HuH-7.5 (cell line): ENCODE results near the gene RABL2B.
"Not testable (repeated sequence)": the region's sequence is repeated elsewhere in the genome, so short reads cannot be mapped to it uniquely, and the experiment has no call there.

Experiments used
- DNase-seq: peaks from one replicate; pipeline ENCODE4 v3.0.0; 2011; ENCODE audit warnings: low spot score

RABL2B gene

DNA sequence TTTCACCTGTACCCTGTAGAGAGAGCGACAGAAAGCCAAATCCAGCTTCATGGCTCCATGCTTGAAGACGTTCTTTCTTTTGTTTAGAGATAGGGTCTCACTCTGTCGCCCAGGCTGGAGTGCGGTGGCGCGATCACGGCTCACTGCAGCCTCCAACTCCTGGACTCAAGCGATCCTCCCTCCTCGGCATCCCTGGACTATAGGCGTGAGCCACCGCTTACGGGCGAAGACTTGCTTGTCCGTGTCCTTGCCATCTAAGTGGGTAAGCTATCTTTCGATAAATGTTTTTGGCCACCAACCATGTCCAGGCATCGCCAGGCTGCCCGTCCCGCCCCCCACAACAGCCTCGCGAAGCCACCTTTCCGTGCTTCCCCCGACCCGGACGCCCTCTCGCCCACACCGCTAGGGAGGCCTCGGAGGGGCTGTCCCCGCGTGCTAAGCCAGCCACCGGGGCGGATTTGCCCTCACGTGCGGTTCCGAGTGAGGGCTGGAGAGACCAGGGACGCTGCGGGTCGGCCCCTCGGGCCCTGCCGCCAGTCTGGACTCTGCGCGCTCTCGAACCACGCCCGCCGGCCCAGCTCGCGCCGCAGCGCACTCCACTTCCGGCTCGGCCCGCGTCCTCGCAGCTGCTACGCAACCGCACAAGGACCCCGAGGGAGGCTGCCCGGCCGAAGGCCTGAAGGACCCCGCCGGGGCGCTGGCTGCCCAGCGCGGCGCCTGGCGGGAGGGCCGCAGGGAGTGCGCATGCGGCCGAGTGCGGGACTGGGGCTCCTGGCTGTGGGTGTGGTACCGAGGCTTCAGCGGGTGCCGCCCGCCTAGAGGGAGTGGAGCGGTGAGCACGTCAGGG is at the start of gene RABL2B:
Gene RABL2B (minus strand): TSS at position 604 of the 847 bp plus-strand sequence. CDS start 1,342 bp downstream, outside the sequence.
- peak; percentile 65 for DNase-seq

DNA sequence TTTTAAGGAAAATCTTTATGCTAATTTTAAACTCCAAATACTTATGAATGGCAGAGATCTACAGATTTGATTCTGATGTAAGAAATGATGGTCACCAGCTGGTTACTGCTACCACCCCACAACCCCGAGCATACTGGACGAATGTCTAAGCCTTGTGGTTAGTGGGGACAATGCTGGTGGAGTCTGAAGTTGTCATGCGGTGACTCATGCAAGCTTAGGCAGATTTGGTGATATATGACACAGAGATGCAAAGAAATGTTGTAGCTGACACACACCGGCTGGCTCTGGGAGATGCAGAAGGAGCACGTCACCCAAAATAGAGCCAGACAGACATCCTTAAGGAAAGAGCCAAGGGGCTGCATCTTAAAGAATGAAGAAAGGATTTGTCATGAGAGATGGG is 3.5 kb upstream of the RABL2B start:
- not testable (repeated sequence) for DNase-seq

DNA sequence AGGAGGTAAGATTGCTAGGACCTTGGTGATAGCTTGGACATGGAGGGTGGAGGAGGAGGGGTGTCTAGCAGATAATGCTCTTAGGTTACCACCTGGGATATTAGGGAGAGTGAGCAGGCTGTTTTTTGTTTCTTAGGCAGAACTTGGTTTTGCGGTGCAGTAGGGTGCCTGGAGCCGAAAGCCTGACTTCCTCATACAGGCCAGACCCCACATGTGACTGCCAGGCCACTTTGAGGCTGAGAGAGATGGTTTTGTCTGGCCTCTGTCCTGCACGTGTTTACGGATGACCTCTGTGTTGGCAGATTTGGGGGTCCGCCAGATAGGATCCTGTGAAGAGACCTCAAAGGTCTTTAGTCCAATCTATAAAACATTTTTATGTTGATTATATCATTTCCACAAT is 1.9 kb upstream of the RABL2B start:
- DNase-seq: not testable (repeated sequence)

DNA sequence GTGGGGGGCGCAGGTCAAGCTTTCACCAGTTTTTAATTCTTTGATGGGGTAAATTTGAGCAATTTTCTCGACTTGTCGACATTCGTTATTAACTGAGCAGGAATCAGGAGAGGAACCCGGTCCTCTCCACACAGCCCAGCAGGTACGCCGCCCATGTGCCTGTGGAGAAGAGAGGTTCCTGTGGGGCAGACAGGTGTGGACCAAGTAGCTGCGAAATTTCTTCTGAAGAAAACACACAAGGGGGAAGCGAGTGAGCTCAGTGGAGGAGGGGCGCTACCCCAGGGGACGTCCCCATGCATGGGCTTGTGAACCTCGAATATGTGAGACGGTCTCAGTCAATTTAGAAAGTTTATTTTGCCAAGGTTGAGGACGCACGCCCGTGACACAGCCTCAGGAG is 442 bp upstream of the RABL2B start:
- not testable (repeated sequence) for DNase-seq

DNA sequence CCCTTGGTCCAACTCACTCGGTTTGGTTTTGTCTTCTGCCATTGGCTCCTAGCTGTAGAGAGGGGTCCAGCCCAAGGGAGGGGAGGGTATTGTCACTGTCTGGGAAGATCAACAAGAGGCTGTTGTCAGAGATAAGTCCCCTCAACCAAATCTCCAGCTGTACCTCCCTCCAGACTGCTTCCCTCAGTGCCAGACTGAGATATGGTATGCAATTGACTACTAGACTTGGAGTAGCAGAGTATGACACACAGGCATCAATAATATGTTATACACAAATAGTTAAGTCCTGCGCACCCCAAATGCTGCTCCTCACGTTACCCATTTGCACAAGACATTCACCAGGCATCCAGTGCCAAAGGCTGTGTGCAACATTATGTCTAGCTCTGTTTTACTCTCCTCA is 1.2 kb downstream of the RABL2B start:
- not testable (repeated sequence) for DNase-seq

DNA sequence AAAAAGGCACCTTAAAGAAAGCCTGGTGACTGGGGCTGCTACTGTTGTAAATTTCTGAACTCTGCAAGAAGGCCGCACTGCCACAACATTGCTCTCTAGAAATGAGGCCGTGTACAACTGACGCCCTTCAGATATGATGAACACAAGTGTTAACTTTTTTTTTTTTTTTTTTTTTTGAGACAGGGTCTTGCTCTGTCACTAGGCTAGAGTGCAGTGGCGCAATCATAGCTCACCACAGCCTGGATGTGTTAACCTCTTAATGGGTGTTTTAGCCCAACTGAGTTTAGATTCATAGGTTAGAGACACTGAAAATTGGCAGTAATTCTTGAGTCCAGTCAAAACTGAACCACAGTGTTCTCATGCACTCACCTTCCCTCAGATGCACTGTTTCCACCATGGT is 3.2 kb downstream of the RABL2B start:
- DNase-seq: not testable (repeated sequence)

DNA sequence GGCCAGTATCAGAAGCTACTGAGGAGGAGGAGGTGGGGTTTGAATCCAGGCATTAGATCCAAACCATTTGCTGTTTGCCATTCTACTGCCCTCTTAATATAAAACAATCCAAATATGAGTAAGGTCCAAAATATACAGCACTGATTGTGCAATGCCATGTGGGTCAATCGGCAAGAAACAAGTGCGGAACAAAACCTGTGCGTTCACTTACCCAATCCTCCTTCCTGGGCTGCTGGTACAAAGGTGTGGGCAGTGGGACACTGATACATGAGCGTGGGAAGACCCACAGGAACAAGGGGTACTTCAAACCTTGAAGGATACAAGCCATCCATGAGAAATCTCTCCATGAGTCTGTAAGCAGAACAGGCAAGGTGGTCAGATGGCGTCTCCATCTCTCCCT is 5.8 kb downstream of the RABL2B start:
- DNase-seq: not testable (repeated sequence)

DNA sequence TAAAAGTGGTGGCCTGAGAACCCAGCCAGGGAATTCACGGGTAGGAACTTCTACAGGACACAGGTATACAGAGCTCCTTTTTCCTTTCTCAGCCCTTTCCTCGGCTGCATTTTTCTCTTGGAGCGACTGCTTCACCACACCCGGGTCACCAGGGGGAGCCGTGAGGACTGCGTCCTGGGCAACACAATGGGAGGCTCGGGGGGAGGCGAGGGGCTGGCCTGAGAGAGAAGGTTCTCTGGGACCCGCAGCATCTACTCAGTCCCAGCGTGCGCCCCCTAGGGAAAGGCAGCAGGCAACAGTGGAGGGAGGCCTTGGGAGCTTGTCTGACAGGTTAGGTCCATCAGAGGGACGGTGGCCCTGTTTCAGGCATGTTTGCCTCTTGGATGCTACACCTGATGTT is 8.3 kb downstream of the RABL2B start:
- DNase-seq: peak; percentile 36

DNA sequence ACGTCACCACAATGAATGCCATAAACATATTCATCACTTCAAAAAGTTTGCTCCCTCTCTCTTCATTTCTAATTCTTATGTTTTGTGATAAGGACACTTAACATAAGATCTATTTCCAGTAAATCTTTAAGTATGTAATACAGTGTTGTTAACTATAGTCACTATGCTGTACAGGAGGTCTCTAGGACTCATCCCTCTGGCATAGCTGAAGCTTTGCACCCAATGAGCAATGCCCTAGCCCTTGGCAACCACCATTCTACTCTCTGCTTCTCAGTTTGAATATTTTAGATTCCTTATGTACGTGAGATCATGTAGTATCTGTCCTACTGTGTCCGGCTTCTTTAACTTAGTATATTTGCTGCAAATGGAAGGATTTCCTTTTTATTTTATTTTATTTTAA is 19.1 kb downstream of the RABL2B start:
- not testable (repeated sequence) for DNase-seq

DNA sequence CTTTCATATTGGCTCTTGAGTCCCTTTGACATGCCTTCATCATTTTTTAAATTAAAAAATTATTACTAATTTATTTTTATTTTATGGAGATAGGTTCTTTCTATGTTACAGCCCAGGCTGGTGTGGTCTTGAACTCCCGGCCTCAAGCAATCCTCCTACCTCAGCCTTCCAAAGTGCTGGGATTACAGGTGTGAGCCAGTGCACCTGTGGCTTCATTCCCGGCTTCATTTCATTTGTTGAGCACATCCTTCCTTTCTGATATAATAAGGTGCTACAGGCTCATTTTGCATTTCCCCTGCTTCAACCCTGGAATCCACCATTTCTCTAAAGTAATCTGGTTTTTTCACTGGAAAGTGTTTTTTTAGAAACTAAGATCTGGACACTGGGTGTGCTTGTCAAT is 21.6 kb downstream of the RABL2B start:
- DNase-seq: not testable (repeated sequence)

DNA sequence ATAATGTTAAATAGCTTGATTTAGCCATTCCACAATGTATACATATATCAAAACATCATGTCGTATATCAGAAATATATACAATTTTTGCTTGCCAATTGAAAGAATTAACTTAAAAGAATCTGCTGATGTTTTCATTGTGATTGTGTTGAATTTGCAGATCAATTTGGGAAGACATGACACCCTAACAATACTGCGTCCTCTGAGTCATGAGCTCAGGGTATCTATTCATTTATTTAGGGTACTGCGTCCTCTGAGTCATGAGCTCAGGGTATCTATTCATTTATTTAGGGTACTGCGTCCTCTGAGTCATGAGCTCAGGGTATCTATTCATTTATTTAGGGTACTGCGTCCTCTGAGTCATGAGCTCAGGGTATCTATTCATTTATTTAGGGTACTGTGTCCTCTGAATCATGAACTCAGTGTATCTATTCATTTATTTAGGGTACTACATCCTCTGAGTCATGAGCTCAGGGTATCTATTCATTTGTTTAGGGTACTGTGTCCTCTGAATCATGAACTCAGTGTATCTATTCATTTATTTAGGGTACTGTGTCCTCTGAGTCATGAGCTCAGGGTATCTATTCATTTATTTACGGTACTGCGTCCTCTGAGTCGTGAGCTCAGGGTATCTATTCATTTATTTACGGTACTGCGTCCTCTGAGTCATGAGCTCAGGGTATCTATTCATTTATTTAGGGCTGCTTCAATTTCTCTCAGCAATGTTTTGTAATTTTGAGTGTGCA is 23.7 kb downstream of the RABL2B start:
- not testable (repeated sequence) for DNase-seq

DNA sequence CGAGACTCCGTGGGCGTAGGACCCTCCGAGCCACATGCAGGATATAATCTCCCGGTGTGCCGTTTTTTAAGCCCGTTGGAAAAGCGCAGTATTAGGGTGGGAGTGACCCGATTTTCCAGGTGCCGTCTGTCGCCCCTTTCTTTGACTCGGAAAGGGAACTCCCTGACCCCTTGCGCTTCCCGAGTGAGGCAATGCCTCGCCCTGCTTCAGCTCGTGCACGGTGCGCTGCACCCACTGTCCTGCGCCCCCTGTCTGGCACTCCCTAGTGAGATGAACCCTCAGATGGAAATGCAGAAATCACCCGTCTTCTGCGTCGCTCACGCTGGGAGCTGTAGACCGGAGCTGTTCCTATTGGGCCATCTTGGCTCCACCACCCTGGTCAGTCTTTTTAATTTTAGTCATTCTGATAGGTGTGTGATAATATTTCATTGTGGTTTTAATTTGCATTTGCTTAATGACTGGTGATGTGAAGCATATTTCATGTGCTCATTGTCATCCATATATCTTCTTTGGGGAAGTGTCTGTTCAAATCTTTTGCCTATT is 26.4 kb downstream of the RABL2B start:
- DNase-seq: not testable (repeated sequence)

DNA sequence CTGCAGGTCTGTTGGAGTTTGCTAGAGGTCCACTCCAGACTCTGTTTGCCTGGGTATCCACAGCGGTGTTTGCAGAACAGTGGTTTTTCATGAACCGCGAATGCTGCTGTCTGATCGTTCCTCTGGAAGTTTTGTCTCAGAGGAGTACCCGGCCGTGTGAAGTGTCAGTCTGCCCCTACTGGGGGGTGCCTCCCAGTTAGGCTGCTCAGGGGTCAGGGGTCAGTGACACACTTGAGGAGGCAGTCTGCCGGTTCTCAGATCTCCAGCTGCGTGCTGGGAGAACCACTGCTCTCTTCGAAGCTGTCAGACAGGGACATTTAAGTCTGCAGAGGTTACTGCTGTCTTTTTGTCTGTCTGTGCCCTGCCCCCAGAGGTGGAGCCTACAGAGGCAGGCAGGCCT is 27.0 kb downstream of the RABL2B start:
- DNase-seq: not testable (repeated sequence)

DNA sequence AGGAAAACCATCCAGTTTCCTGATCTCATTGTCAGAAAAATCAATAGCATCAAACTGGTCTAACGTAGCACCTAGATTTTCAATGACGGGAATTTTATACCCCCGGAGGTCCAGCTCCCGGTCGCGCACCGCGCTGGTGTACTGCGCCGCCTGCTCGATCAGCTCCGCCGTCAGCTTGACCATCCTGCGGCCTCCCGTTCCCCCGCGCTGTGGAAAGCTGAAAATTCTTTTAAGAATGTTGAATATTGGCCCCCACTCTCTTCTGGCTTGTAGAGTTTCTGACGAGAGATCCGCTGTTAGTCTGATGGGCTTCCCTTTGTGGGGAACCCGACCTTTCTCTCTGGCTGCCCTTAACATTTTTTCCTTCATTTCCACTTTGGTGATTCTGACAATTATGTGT is 28.2 kb downstream of the RABL2B start:
- DNase-seq: not testable (repeated sequence)

DNA sequence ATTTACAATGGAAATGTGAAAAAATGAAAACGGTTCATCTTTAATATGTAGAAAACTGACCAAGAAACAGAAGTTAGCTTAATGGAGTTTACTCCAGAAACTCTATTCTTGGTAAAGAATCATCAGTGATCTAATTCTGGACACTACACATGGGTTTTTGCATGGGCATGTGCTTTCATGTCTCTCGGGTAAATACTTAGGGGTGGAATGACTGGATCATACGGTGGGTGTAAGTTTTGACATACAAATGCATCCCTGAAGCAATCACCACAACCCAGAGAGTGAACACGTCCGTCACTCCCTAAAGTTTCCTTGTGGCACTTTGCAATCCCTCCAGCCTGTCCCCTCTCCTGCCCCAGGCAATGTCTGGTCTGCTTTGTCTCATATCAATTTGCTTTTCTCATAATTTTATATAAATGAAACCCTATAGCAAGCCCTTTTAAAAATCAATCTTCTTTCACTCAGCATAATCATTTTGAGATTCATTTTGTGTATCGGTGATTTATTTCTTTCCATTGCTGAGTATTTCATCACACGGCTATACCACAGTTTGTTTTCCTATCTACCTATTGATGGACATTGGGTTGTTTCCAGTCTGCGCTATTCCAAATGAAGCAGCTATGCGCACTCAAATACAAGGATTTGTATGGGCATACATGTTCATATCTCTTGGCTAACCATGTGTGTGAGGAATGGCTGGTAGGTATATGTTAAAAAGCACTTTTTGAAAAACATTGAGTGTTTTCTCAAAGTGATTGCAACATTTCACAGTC is 33.9 kb downstream of the RABL2B start:
- not testable (repeated sequence) for DNase-seq

DNA sequence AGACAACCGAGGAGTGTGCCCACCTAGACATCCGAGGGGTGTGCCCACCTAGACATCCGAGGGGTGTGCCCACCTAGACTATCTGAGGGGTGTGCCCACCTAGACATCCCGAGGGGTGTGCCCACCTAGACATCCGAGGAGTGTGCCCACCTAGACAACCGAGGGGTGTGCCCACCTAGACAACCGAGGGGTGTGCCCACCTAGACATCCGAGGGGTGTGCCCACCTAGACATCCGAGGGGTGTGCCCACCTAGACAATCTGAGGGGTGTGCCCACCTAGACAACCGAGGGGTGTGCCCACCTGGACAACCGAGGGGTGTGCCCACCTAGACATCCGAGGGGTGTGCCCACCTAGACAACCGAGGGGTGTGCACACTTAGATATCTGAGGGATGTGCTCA is 34.8 kb downstream of the RABL2B start:
- DNase-seq: not testable (repeated sequence)

DNA sequence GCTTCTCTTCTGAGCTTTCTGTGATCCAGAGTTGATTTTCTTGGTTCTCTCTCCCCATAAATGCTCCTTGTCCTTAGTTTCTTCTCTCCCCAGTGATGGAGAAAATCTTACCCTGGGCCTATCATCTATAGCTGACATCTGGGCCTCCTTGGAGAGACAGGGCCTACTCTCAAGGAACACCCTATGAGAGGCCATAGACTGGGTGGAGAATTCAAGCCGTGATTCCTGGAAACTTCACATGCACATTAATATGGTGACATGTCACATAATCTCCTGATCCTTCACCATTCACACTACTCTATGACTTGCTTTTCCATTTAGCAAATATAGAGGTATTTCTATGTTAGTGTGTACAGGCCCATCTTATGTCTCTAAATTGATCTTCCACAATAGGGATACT is 35.9 kb downstream of the RABL2B start:
- DNase-seq: not testable (repeated sequence)

DNA sequence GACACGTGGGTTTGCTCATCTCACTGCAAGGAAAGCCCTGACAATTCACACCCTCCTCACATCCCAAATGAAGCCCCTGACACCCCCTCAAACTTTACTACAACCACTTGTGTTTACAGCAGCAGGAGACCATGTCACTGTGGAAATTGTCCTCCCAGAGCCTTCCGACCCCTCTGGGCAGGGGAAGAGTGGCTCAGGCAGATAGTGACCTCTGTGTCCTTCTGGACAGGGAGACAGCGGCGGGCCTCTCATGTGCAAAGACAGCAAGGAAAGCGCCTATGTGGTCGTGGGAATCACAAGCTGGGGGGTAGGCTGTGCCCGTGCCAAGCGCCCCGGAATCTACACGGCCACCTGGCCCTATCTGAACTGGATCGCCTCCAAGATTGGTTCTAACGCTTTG is 39.0 kb downstream of the RABL2B start:
- not testable (repeated sequence) for DNase-seq

DNA sequence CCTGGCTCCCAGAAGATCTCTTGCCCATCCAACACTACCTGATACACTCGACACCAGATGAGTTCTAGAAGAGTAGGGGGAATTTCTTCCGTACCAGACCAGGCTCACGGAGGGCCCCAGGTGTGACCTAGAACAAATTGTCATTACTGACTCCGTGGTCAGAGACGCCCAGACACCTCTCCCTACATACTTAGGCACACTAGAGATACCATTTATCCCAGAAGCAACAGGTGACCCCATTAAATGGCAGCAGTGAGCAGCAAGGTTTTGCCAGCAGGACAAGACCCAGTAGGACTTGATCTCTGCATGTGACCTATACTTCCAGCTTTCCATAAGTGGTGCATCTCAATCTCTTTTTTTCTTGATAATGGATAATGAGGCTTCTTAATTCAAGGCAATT is 42.7 kb downstream of the RABL2B start:
- not testable (repeated sequence) for DNase-seq

DNA sequence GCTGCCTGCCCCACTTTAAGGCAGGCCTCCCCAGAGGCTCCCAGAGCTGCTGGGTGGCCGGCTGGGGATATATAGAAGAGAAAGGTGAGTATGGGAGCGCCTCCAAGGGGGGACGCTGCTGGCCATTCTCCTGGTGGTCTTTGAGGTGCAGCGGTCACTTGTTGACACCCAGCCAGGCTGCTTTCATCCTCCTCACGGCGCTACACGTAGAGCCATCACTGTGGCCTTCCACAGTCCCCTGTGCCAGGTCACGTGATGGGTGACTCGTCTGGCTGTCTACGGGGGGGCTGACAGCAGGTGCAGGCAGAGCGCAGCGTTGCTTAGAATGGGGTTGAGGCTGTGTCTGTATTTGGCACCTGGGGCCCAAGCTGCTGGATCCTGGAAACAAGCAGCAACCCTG is 43.5 kb downstream of the RABL2B start:
- DNase-seq: no peak

DNA sequence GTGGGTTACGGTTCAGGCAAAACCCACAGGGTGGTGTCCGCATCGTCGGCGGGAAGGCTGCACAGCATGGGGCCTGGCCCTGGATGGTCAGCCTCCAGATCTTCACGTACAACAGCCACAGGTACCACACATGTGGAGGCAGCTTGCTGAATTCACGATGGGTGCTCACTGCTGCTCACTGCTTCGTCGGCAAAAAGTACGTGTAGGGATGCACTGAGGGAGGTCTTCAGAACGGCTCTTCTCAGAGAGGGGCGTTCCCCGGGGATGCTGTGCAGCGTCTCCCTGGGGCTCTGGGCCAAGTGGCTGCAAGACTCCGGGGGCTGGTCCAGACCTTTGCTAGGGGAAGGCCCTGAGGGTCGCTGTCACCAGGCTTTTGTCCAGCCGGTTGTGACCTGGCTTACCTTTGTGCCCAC is 44.2 kb downstream of the RABL2B start:
- DNase-seq: no peak

DNA sequence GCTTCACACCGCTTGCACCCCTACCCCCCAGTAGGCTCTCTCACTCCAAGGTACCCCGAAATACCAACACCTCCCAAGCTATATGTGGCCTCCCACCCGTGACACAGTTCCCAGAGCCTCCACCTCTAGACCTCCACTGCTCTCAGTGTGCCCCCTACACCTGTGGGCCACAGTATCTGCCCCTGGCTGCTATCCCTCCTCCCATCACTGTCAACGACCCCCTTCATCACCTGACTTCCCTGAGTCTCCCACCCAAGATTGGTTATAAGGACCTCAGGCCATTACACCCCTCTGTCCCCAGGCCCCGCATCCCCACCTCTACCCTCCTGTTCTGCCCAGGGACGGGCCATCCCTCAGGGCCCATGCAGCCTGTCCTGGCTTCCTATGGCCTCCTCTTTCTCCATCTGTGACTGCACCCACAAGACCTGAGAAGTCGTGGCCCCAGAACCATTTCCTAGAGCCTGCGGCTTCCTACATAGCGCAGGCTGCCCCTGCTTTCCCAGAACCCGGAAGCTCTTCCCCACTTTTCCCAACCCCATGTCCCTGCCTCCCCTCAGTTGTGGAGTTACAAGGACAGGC is 44.7 kb downstream of the RABL2B start:
- no peak for DNase-seq
